Measurements from ENCODE around the gene TNFSF13B. TPM values are rescaled to one million over a fixed set of nuclear protein-coding genes. Genes with fewer than 3 reads are reported as not detected.

The TNFSF13B gene
- polyA plus RNA-seq, 1 of the 3 experiments (the other 2 are of a cell fraction): 0.03 TPM

DNA sequence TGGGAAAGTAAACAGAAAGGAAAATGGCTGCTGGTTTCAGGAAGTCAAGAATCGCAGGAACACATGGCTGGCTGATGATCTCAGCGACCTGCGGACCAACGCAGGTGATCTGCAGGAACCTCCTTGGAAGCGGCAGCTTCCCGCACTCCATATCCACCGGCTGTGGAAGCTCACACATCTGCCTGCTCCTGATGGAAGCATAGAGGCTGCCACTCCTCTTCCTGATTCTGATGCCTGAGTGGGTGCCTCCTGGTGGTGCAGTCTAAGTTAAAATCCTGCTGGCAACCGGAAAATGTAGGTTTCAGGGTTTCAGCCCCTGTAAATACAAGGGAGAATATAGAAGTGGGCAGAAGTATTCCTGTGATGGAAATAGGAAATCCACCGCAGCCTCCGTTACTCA, 75.5 kb downstream of the TNFSF13B start:
- DNase-seq: no peak
- Histone ChIP-seq H3K4me3 (ENCODE audit: low read depth in 2 of 2, low read length in 1 of 2) (no peak overlapping the region), H2AFZ (ENCODE audit: low read depth) (no peak overlapping the region), H4K20me1 (ENCODE audit: insufficient read depth) (no peaks in the 10 kb centered on the region), H3K27ac (ENCODE audit: low read depth in 2 of 2, low read length in 1 of 2) (no peak overlapping the region), H3K9me3 (no peaks in the 10 kb centered on the region), H3K27me3 (ENCODE audit: insufficient read depth) (no peaks in the 10 kb centered on the region; the same call in 1 of the 2 replicates), H3K4me1 (ENCODE audit: control insufficient read depth in 1 of 2, insufficient read depth in 2 of 2, low read depth in 1 of 2, low read length in 1 of 2) (no peaks in the 10 kb centered on the region), H3K9ac (no peak overlapping the region), H3K9me2 (no peaks in the 10 kb centered on the region), H3K79me2 (ENCODE audit: insufficient read depth) (no peaks in the 10 kb centered on the region), H3K4me2 (no peak overlapping the region), H3F3A (replicated peaks; ENCODE audit: insufficient read depth) (no peaks in the 10 kb centered on the region), H3K36me3 (replicated peaks in 1 of 2; ENCODE audit: control insufficient read depth in 1 of 2, insufficient read depth in 2 of 2, low read length in 1 of 2) (no peaks in the 10 kb centered on the region)
- WGBS (ENCODE audit: low lambda C conversion rate): 72% methylated on average over 10 of the region's 10 CpGs
- CTCF ChIA-PET: interaction anchor here (0.8 to 1.8 kb wide), 5 partner anchors 135 to 552 kb away, joined by 3 to 8 read pairs (median 3); no protein-coding TSS in a partner anchor
- POLR2A ChIA-PET: no interaction called here
- no peak for TF ChIP-seq NRF1 (IDR thresholded peaks at IDR 0.05; ENCODE audit: low read depth, low read length)
- no peak for TF ChIP-seq YY1 (IDR thresholded peaks at IDR 0.05; ENCODE audit: low read depth)
- no peak for TF ChIP-seq MAX (IDR thresholded peaks at IDR 0.05; ENCODE audit: low read depth)
- TF ChIP-seq, protein P1, sequence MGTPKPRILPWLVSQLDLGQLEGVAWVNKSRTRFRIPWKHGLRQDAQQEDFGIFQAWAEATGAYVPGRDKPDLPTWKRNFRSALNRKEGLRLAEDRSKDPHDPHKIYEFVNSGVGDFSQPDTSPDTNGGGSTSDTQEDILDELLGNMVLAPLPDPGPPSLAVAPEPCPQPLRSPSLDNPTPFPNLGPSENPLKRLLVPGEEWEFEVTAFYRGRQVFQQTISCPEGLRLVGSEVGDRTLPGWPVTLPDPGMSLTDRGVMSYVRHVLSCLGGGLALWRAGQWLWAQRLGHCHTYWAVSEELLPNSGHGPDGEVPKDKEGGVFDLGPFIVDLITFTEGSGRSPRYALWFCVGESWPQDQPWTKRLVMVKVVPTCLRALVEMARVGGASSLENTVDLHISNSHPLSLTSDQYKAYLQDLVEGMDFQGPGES (IDR thresholded peaks at IDR 0.05; ENCODE audit: low read depth, low read length): no peak
- TF ChIP-seq TEAD4 (IDR thresholded peaks at IDR 0.05; ENCODE audit: borderline replicate concordance, insufficient read depth): no peak
- no peak for TF ChIP-seq RAD21 (IDR thresholded peaks at IDR 0.05; ENCODE audit: low read length)
- no peak for TF ChIP-seq RCOR1 (IDR thresholded peaks at IDR 0.05; ENCODE audit: low read length)
- no peak for TF ChIP-seq MXI1 (IDR thresholded peaks at IDR 0.05; ENCODE audit: low read depth, low read length)
- no peak for TF ChIP-seq TCF12 (IDR thresholded peaks at IDR 0.05)
- TF ChIP-seq SMC3 (IDR thresholded peaks at IDR 0.05; ENCODE audit: low read depth, low read length): no peak
- no peak for TF ChIP-seq NFIC (IDR thresholded peaks at IDR 0.05; ENCODE audit: borderline replicate concordance)

DNA sequence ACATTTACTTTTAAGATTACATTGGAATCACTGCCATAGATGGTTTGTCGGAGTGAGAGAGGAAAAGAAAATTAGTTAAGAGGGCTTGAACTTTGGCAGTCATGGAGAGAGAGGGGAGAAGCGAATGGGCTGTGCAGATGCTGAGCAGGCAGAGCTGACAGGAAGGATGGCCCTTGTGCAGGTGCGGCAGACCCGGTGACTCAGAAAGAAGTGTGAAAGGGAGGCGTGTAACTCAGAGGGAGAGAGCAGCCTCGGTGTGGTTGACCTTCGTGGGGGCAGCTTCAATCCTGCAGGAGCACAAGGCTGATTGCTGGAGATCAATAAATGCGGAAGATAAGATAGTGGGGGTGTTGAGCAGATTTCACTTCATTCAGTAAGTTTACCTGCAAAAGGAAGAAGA, 76.9 kb downstream of the TNFSF13B start:
- Histone ChIP-seq H3F3A (replicated peaks; ENCODE audit: insufficient read depth) (no peaks in the 10 kb centered on the region), H3K27me3 (ENCODE audit: insufficient read depth) (no peaks in the 10 kb centered on the region; the same call in 1 of the 2 replicates), H3K4me2 (no peak overlapping the region), H3K9me2 (no peaks in the 10 kb centered on the region), H3K9ac (no peak overlapping the region), H3K79me2 (ENCODE audit: insufficient read depth) (no peaks in the 10 kb centered on the region), H3K4me3 (ENCODE audit: low read depth in 2 of 2, low read length in 1 of 2) (no peak overlapping the region), H2AFZ (ENCODE audit: low read depth) (no peak overlapping the region), H4K20me1 (ENCODE audit: insufficient read depth) (no peaks in the 10 kb centered on the region), H3K36me3 (replicated peaks in 1 of 2; ENCODE audit: control insufficient read depth in 1 of 2, insufficient read depth in 2 of 2, low read length in 1 of 2) (no peaks in the 10 kb centered on the region), H3K27ac (ENCODE audit: low read depth in 2 of 2, low read length in 1 of 2) (no peak overlapping the region), H3K4me1 (ENCODE audit: control insufficient read depth in 1 of 2, insufficient read depth in 2 of 2, low read depth in 1 of 2, low read length in 1 of 2) (no peaks in the 10 kb centered on the region), H3K9me3 (no peaks in the 10 kb centered on the region)
- 24% methylated on average over 8 of the region's 8 CpGs for WGBS (ENCODE audit: low lambda C conversion rate)
- DNase-seq: no peak
- no peak for TF ChIP-seq CHD2 (IDR thresholded peaks at IDR 0.05; ENCODE audit: low read length, partially characterized antibody)
- TF ChIP-seq FOXJ3 (CRISPR knock-in tag; IDR thresholded peaks at IDR 0.05): no peak
- TF ChIP-seq ZBTB33 (IDR thresholded peaks at IDR 0.05; ENCODE audit: borderline replicate concordance, low read depth): no peak
- no peak for TF ChIP-seq CTCF (IDR thresholded peaks at IDR 0.05)
- ChIA-PET CTCF (interaction anchor here (1.4 to 1.8 kb wide), 2 partner anchors 549 to 551 kb away, joined by 3 to 8 read pairs; no protein-coding TSS in a partner anchor), POLR2A (no interaction called here)
